Measurements from ENCODE around the gene IGF2R.

DNA sequence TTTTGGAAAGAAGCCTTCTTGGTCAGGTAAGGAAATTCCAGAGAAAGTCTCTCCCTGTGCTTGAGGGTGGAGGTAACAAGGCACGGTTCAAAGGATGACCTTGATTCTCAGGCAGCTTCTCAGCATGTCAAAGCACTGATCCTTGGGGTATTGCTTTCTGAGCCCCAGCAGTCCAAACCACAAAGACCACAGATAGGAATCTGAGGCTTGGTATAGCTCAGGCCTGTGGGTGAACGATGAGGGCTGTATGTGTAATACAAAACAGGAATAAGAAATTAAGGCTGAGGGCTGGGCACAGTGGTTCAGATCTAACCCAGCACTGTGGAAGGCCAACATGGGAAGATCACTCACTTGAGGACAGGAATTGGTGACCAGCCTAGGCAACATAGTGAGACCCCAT lies 82.5 kb downstream of the IGF2R start:
- no peak for TF ChIP-seq CTCF (IDR thresholded peaks at IDR 0.05; ENCODE audit: low read depth, low read length, poor library complexity, severe bottlenecking)
- TF ChIP-seq EZH2phosphoT487 (IDR thresholded peaks at IDR 0.05; ENCODE audit: borderline replicate concordance, low read length): no peak
